ENCODE results near the gene PLEKHB2.
"Not testable (repeated sequence)": the region's sequence is repeated elsewhere in the genome, so short reads cannot be mapped to it uniquely, and the experiment has no call there.

Gene PLEKHB2

GRCh38 chr2:131094463-131095281 is 10.5 kb upstream of the PLEKHB2 start:
- DNase-seq: no peak

GRCh38 chr2:131103165-131103564 is 2.0 kb upstream of the PLEKHB2 start:
- no peak for DNase-seq

GRCh38 chr2:131104487-131105155 is 515 bp upstream of the PLEKHB2 start:
- DNase-seq: peak in 1 of 2 donors; percentile 63

- DNase-seq: peak; percentile 11 to 29
Measured at GRCh38 chr2:131105950-131106801, 1.0 kb downstream of the PLEKHB2 start.

- no peak for DNase-seq
Measured at GRCh38 chr2:131112529-131112928, 7.4 kb downstream of the PLEKHB2 start.

- DNase-seq: no peak
Measured at GRCh38 chr2:131113566-131114227, 8.6 kb downstream of the PLEKHB2 start.

GRCh38 chr2:131114950-131115349 is 9.8 kb downstream of the PLEKHB2 start:
- DNase-seq: not testable (repeated sequence)

- no peak for DNase-seq
Measured at GRCh38 chr2:131115752-131116151, 10.6 kb downstream of the PLEKHB2 start.

- no peak for DNase-seq
Measured at GRCh38 chr2:131120815-131121317, 15.7 kb downstream of the PLEKHB2 start.

- no peak for DNase-seq
Measured at GRCh38 chr2:131121464-131121863, 16.3 kb downstream of the PLEKHB2 start.

GRCh38 chr2:131122496-131122895 is 17.4 kb downstream of the PLEKHB2 start:
- DNase-seq: no peak

- no peak for DNase-seq
Measured at GRCh38 chr2:131123192-131123591, 18.1 kb downstream of the PLEKHB2 start.

- no peak for DNase-seq
Measured at GRCh38 chr2:131125195-131125757, 20.1 kb downstream of the PLEKHB2 start.

- DNase-seq: no peak
Measured at GRCh38 chr2:131126436-131126835, 21.3 kb downstream of the PLEKHB2 start.

- DNase-seq: no peak
Measured at GRCh38 chr2:131127076-131127475, 21.9 kb downstream of the PLEKHB2 start.

GRCh38 chr2:131127981-131128380 is 22.8 kb downstream of the PLEKHB2 start:
- DNase-seq: no peak

GRCh38 chr2:131130298-131130596 is 25.1 kb downstream of the PLEKHB2 start:
- DNase-seq: no peak

- DNase-seq: no peak
Measured at GRCh38 chr2:131132729-131133128, 27.6 kb downstream of the PLEKHB2 start.

- no peak for DNase-seq
Measured at GRCh38 chr2:131140581-131140980, 35.4 kb downstream of the PLEKHB2 start.

GRCh38 chr2:131142849-131143248 is 37.7 kb downstream of the PLEKHB2 start:
- DNase-seq: no peak

GRCh38 chr2:131143803-131144202 is 38.7 kb downstream of the PLEKHB2 start:
- DNase-seq: no peak

- no peak for DNase-seq
Measured at GRCh38 chr2:131145040-131145439, 39.9 kb downstream of the PLEKHB2 start.

All from bone marrow (tissue), 2 donors.